Measurements from ENCODE around the gene ZNF324. TPM values are rescaled to one million over a fixed set of nuclear protein-coding genes. Genes with fewer than 3 reads are reported as not detected.

ZNF324 gene
- total and polyA plus RNA-seq, 9 donors = 3.9 to 20.2 (median 17.3) TPM

- TF ChIP-seq EP300 (IDR thresholded peaks at IDR 0.05) (no peak), POLR2A (IDR thresholded peaks at IDR 0.05) (peak; percentile 75), CTCF (IDR thresholded peaks at IDR 0.05) (peak; percentile 24 to 94 (median 89))
- Histone ChIP-seq H3K4me1 (ENCODE audit: insufficient read depth) (peaks cover 7% of the 10 kb centered on the region), H3K4me3 (peak within 1 kb of the TSS; percentile 76), H3K27me3 (no peaks in the 10 kb centered on the region), H3K9me3 (no peaks in the 10 kb centered on the region), H3K27ac (peak within 1 kb of the TSS; percentile 65 to 86), H3K36me3 (no peaks in the 10 kb centered on the region)
- peak; percentile 90 to 95 (median 92) for DNase-seq
- intact Hi-C loops (cut with DNase I) = loop anchor here in 1 of 4 donors (1.0 kb wide), 1 partner anchor 39 kb away; the partner anchor contains the start of gene UBE2M
- WGBS, 3 donors = 0 to 1% (median 0%) methylated on average over 83 to 87 of the region's 87 CpGs
Measured at GRCh38 chr19:58519355-58520256, 52.7 kb downstream of the ZNF324 start, which contains the start of gene ZBTB45. Gene ZBTB45, minus strand, starts transcription at chr19:58519810. Its CDS starts 2,137 bp downstream, at chr19:58517673.

- peaks cover 7% of the 10 kb centered on the region for H3K4me1 ChIP-seq (ENCODE audit: insufficient read depth)
- WGBS, 3 donors = 6% methylated on average over 7 of the region's 7 CpGs
- TF ChIP-seq EP300 (IDR thresholded peaks at IDR 0.05) (no peak), CTCF (IDR thresholded peaks at IDR 0.05) (no peak), POLR2A (IDR thresholded peaks at IDR 0.05) (no peak)
Measured at GRCh38 chr19:58520257-58520599, 53.3 kb downstream of the ZNF324 start.

GRCh38 chr19:58521651-58522050 is 54.8 kb downstream of the ZNF324 start:
- H3K4me1 ChIP-seq (ENCODE audit: insufficient read depth) = peaks cover 7% of the 10 kb centered on the region
- intact Hi-C loops (cut with DNase I) = no loop called here
- 62 to 71% (median 63%) methylated on average over 4 of the region's 4 CpGs for WGBS, 3 donors

More at GRCh38 chr19:58520257-58520599, 53.3 kb downstream of the ZNF324 start:
- H3K27ac ChIP-seq = peak overlapping the region; percentile 43 to 86
- H3K27me3 ChIP-seq = no peaks in the 10 kb centered on the region
- H3K9me3 ChIP-seq = no peaks in the 10 kb centered on the region
- H3K36me3 ChIP-seq = no peaks in the 10 kb centered on the region
- H3K4me3 ChIP-seq = peak overlapping the region; percentile 76
- intact Hi-C loops (cut with DNase I) = no loop called here
- DNase-seq = no peak

GRCh38 chr19:58522709-58523108 is 55.8 kb downstream of the ZNF324 start:
- Histone ChIP-seq H3K27me3 (no peaks in the 10 kb centered on the region), H3K9me3 (no peaks in the 10 kb centered on the region), H3K27ac (no peak overlapping the region), H3K36me3 (no peaks in the 10 kb centered on the region), H3K4me1 (ENCODE audit: insufficient read depth) (peaks cover 7% of the 10 kb centered on the region), H3K4me3 (no peak overlapping the region)
- 75 to 80% (median 76%) methylated on average over 3 of the region's 3 CpGs for WGBS, 3 donors
- intact Hi-C loops (cut with DNase I) = no loop called here
- TF ChIP-seq CTCF (IDR thresholded peaks at IDR 0.05) (no peak), EP300 (IDR thresholded peaks at IDR 0.05) (no peak), POLR2A (IDR thresholded peaks at IDR 0.05) (no peak)
- DNase-seq = no peak

More at GRCh38 chr19:58521651-58522050, 54.8 kb downstream of the ZNF324 start:
- Histone ChIP-seq H3K27ac (no peak overlapping the region), H3K36me3 (no peaks in the 10 kb centered on the region), H3K4me3 (no peak overlapping the region), H3K27me3 (no peaks in the 10 kb centered on the region), H3K9me3 (no peaks in the 10 kb centered on the region)
- DNase-seq = no peak
- TF ChIP-seq EP300 (IDR thresholded peaks at IDR 0.05) (no peak), CTCF (IDR thresholded peaks at IDR 0.05) (no peak), POLR2A (IDR thresholded peaks at IDR 0.05) (no peak)

Small RNA genes lying within 50 kb of the gene (small RNA-seq; reads per million reads assigned to genes)
- gene RN7SL693P (not detected), gene RNU6-1337P (not detected)

Other genes starting within 250 kb of the ZNF324 start
- gene ZNF544, start 238.2 kb upstream of the ZNF324 start, total RNA-seq = 10 to 100 TPM; 20.8 to 39.8 (median 37.5) TPM
- gene ZNF544, start 238.2 kb upstream of the ZNF324 start, polyA plus RNA-seq = 10 to 100 TPM; 16.8 to 18.3 TPM
- 10 to 100 TPM in 1 of 7 donors, 1 to 10 TPM in 6; 4.8 to 10.6 (median 8.0) TPM for gene ZNF8, start 188.1 kb upstream of the ZNF324 start, total RNA-seq
- gene ZNF8, start 188.1 kb upstream of the ZNF324 start, polyA plus RNA-seq = 1 to 10 TPM; 2.7 to 4.2 TPM
- gene ERVK3-1, start 161.7 kb upstream of the ZNF324 start, total RNA-seq = 10 to 100 TPM; 26.9 to 37.6 (median 29.9) TPM
- 10 to 100 TPM; 27.4 to 52.5 TPM for gene ERVK3-1, start 161.7 kb upstream of the ZNF324 start, polyA plus RNA-seq
- gene ZSCAN22, start 140.1 kb upstream of the ZNF324 start, total RNA-seq = 1 to 10 TPM; 2.2 to 6.1 (median 4.5) TPM
- 1 to 10 TPM; 1.1 to 2.3 TPM for gene ZSCAN22, start 140.1 kb upstream of the ZNF324 start, polyA plus RNA-seq
- gene A1BG, start 113.6 kb upstream of the ZNF324 start, total RNA-seq = 10 to 100 TPM in 2 of 7 donors, 1 to 10 TPM in 5; 2.6 to 32.4 (median 4.8) TPM
- gene A1BG, start 113.6 kb upstream of the ZNF324 start, polyA plus RNA-seq = 10 to 100 TPM in 1 of 2 donors, under 1 TPM in 1; 0.38 to 11.8 TPM
- 1 to 10 TPM; 2.5 to 6.5 (median 3.4) TPM for gene ZNF497, start 104.3 kb upstream of the ZNF324 start, total RNA-seq
- 1 to 10 TPM in 1 of 2 donors, under 1 TPM in 1; 0.30 to 2.2 TPM for gene ZNF497, start 104.3 kb upstream of the ZNF324 start, polyA plus RNA-seq
- 1 to 10 TPM; 1.4 to 3.2 (median 2.7) TPM for gene ZNF837, start 86.0 kb upstream of the ZNF324 start, total RNA-seq
- 1 to 10 TPM in 1 of 2 donors, not detected in 1; 2.3 TPM for gene ZNF837, start 86.0 kb upstream of the ZNF324 start, polyA plus RNA-seq
- 1,000 to 10,000 TPM; 1,875 to 5,180 (median 2,346) TPM for gene RPS5, start 79.8 kb upstream of the ZNF324 start, total RNA-seq
- gene RPS5, start 79.8 kb upstream of the ZNF324 start, polyA plus RNA-seq = 1,000 to 10,000 TPM in 1 of 2 donors, 100 to 1,000 TPM in 1; 715 to 3,775 TPM
- not detected for gene RNF225, start 71.4 kb upstream of the ZNF324 start, total RNA-seq
- not detected for gene RNF225, start 71.4 kb upstream of the ZNF324 start, polyA plus RNA-seq
- 10 to 100 TPM; 12.6 to 24.3 (median 22.0) TPM for gene ZNF584, start 58.4 kb upstream of the ZNF324 start, total RNA-seq
- 10 to 100 TPM; 11.0 to 12.0 TPM for gene ZNF584, start 58.4 kb upstream of the ZNF324 start, polyA plus RNA-seq
- 10 to 100 TPM in 2 of 7 donors, 1 to 10 TPM in 5; 6.2 to 12.5 (median 8.6) TPM for gene ZNF132, start 26.9 kb upstream of the ZNF324 start, total RNA-seq
- gene ZNF132, start 26.9 kb upstream of the ZNF324 start, polyA plus RNA-seq = 1 to 10 TPM; 3.3 to 5.9 TPM
- 10 to 100 TPM in 1 of 7 donors, 1 to 10 TPM in 6; 4.7 to 11.4 (median 8.5) TPM for gene ZNF324B, start 15.5 kb upstream of the ZNF324 start, total RNA-seq
- 1 to 10 TPM; 4.2 to 4.7 TPM for gene ZNF324B, start 15.5 kb upstream of the ZNF324 start, polyA plus RNA-seq
- gene ZNF446, start 9.3 kb downstream of the ZNF324 start, total RNA-seq = 10 to 100 TPM; 16.2 to 20.9 (median 18.6) TPM
- 10 to 100 TPM in 1 of 2 donors, 1 to 10 TPM in 1; 1.9 to 24.9 TPM for gene ZNF446, start 9.3 kb downstream of the ZNF324 start, polyA plus RNA-seq
- 10 to 100 TPM in 4 of 7 donors, 1 to 10 TPM in 3; 6.5 to 14.8 (median 11.1) TPM for gene SLC27A5, start 44.9 kb downstream of the ZNF324 start, total RNA-seq
- 10 to 100 TPM in 1 of 2 donors, under 1 TPM in 1; 0.70 to 14.2 TPM for gene SLC27A5, start 44.9 kb downstream of the ZNF324 start, polyA plus RNA-seq
- gene ZBTB45, start 52.7 kb downstream of the ZNF324 start, total RNA-seq = 10 to 100 TPM in 5 of 7 donors, 1 to 10 TPM in 2; 8.1 to 23.3 (median 17.3) TPM
- 10 to 100 TPM in 1 of 2 donors, 1 to 10 TPM in 1; 1.1 to 11.6 TPM for gene ZBTB45, start 52.7 kb downstream of the ZNF324 start, polyA plus RNA-seq
- gene TRIM28, start 77.0 kb downstream of the ZNF324 start, total RNA-seq = 100 to 1,000 TPM; 193 to 505 (median 348) TPM
- gene TRIM28, start 77.0 kb downstream of the ZNF324 start, polyA plus RNA-seq = 100 to 1,000 TPM; 270 to 294 TPM
- gene CHMP2A, start 88.0 kb downstream of the ZNF324 start, total RNA-seq = 100 to 1,000 TPM in 2 of 7 donors, 10 to 100 TPM in 5; 54.2 to 105 (median 96.1) TPM
- gene CHMP2A, start 88.0 kb downstream of the ZNF324 start, polyA plus RNA-seq = 100 to 1,000 TPM; 137 to 143 TPM
- 10 to 100 TPM; 13.8 to 75.0 (median 62.6) TPM for gene UBE2M, start 91.5 kb downstream of the ZNF324 start, total RNA-seq
- 100 to 1,000 TPM in 1 of 2 donors, 10 to 100 TPM in 1; 43.8 to 110 TPM for gene UBE2M, start 91.5 kb downstream of the ZNF324 start, polyA plus RNA-seq
- gene MZF1, start 106.3 kb downstream of the ZNF324 start, total RNA-seq = 10 to 100 TPM; 26.2 to 48.0 (median 30.6) TPM
- gene MZF1, start 106.3 kb downstream of the ZNF324 start, polyA plus RNA-seq = 10 to 100 TPM; 10.8 to 32.5 TPM